Effector memory CD4-positive, alpha-beta T cell (primary cell): ENCODE data around the gene CRHR2.
"Not testable (repeated sequence)": the region's sequence is repeated elsewhere in the genome, so short reads cannot be mapped to it uniquely, and the experiment has no call there.

Source experiments
- DNase-seq, 3 donors: peaks; one replicate each; pipeline ENCODE4 v3.0.0-alpha.2; 2020
- H3K27ac ChIP-seq: 2 replicates; pipeline ENCODE4 v1.7.0; 2013; ENCODE audit warnings: mild to moderate bottlenecking, low read length, moderate library complexity; ENCODE audit not compliant: insufficient read depth, poor library complexity, severe bottlenecking
- H3K27me3 ChIP-seq: replicated peaks from 2 replicates; pipeline ENCODE4 v1.7.0; 2013; ENCODE audit warnings: mild to moderate bottlenecking, low read length; ENCODE audit not compliant: insufficient read depth, control insufficient read depth, poor library complexity, severe bottlenecking
- H3K36me3 ChIP-seq: 2 replicates; pipeline ENCODE4 v1.7.0; 2013; ENCODE audit warnings: mild to moderate bottlenecking, low read length, moderate library complexity; ENCODE audit not compliant: control insufficient read depth, insufficient read depth
- H3K4me1 ChIP-seq: 2 replicates; pipeline ENCODE4 v1.7.0; 2013; ENCODE audit warnings: low read length, mild to moderate bottlenecking; ENCODE audit not compliant: control insufficient read depth, insufficient read depth, poor library complexity, severe bottlenecking
- H3K4me3 ChIP-seq: 2 replicates; pipeline ENCODE4 v1.7.0; 2013; ENCODE audit warnings: low read length, low read depth, mild to moderate bottlenecking; ENCODE audit not compliant: insufficient read depth, poor library complexity, severe bottlenecking
- H3K9me3 ChIP-seq: 2 replicates; pipeline ENCODE4 v1.7.0; 2013; ENCODE audit warnings: mild to moderate bottlenecking, low read length, moderate library complexity; ENCODE audit not compliant: control insufficient read depth

The CRHR2 gene

DNA sequence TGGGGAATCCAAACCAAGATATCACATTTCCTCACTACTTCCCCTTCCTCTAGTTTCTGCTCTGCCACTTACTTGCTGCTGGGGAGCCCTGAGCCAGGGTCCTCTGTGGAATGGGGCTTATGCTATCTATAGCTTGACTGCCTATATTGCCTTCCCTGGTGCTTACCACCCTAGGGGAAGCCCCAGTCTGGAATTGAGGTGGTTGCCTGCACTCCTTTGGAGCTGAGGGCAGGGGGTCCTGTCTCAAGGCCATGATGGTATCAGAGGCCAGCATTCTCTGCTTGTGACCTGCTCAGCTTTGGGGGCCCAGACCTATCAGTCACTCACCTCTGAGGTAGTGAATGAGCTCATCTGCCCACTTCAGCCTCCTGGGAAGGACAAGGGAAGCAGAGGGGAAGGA, 40.4 kb upstream of the CRHR2 start:
- no peak for DNase-seq
- no peak overlapping the region for H3K27ac ChIP-seq
- no peaks in the 10 kb centered on the region for H3K9me3 ChIP-seq
- no peak overlapping the region for H3K4me3 ChIP-seq
- peaks cover 17% of the 10 kb centered on the region for H3K4me1 ChIP-seq
- H3K36me3 ChIP-seq = peaks cover 5% of the 10 kb centered on the region
- H3K27me3 ChIP-seq = no peaks in the 10 kb centered on the region

DNA sequence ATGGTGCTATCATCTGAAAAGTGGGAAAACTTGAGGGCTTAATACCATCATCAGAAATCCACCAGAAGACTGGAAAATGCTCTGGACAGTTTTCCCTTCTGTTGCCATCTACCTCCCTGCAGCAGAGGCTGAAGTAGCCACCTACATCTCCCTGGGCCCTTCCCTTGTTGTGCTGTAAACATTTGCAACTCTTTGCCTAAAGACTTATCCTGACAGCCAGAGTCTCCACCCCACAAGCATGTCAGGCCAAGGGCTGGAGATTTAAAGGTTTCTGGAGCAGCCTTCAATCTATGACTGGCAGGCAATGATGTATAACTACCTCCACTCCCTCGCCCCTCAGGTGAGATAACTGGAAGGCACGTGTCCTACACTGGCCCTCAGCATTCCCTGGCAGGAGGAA, 39.9 kb upstream of the CRHR2 start:
- Histone ChIP-seq H3K9me3 (no peaks in the 10 kb centered on the region), H3K4me1 (peaks cover 13% of the 10 kb centered on the region), H3K27ac (no peak overlapping the region), H3K4me3 (no peak overlapping the region), H3K36me3 (peaks cover 7% of the 10 kb centered on the region), H3K27me3 (no peaks in the 10 kb centered on the region)
- no peak for DNase-seq

DNA sequence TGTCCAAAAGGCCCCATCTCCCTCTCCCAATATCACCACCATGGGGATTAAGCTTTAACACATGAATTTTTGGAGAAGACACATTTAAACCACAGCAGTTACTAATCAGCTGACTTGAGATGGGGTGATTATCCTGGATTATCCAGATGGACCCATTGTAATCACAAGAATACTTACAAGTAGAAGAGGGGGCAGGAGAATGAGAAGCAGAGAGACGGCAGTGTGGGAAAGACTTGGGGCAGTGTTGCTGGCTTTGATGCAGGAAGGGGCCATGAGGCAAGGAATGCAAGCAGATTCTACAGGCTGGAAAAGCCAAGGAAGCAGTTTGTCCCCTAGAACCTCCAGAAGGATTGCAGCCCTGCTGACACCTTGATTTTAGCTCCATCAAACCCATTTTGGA, 39.0 kb upstream of the CRHR2 start:
- H3K36me3 ChIP-seq = peaks cover 8% of the 10 kb centered on the region
- H3K27ac ChIP-seq = no peak overlapping the region
- no peak for DNase-seq
- no peaks in the 10 kb centered on the region for H3K9me3 ChIP-seq
- no peak overlapping the region for H3K4me3 ChIP-seq
- H3K27me3 ChIP-seq = no peaks in the 10 kb centered on the region
- peaks cover 5% of the 10 kb centered on the region for H3K4me1 ChIP-seq

DNA sequence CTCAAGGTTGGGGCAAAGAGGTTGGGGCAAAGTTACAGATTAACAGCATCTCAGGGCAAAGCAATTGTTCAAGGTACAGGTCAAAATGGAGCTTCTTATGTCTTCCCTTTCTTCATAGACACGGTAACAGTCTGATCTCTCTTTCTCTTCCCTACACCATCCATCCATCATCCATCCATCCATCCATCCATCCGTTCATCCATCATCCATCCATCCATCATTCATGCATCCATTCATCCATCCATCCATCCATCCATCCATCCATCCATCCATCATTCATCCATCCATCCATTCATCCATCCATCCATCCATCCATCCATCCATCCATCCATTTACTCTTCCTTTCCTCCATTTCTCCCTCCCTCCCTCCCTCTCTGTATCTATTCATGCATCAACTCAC, 37.2 kb upstream of the CRHR2 start:
- not testable (repeated sequence) for H3K4me3 ChIP-seq, H3K27me3 ChIP-seq, H3K4me1 ChIP-seq, H3K9me3 ChIP-seq, DNase-seq, H3K27ac ChIP-seq, H3K36me3 ChIP-seq

DNA sequence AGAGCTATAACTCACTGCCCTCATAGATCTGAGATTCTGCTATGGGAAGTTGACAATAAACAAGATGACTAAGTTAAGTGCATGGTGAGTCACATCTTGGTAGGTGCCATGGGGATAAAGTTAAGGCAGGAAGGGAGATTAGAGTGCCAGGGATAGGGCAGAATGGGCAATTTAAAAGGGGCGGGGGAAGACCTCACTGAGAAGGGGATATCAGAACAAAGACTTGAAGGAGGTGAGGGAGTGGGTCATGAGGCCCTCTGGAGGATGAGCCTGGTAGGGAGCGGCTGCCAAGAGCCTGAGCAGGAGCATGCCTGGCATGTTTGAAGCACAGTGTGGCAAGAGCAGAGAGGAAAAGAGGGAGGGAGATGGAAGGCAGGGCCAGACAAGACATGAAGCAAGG, 34.9 kb upstream of the CRHR2 start:
- Histone ChIP-seq H3K4me3 (no peak overlapping the region), H3K27me3 (no peaks in the 10 kb centered on the region), H3K36me3 (peaks cover 8% of the 10 kb centered on the region), H3K9me3 (no peaks in the 10 kb centered on the region), H3K27ac (no peak overlapping the region), H3K4me1 (no peaks in the 10 kb centered on the region)
- DNase-seq = no peak

DNA sequence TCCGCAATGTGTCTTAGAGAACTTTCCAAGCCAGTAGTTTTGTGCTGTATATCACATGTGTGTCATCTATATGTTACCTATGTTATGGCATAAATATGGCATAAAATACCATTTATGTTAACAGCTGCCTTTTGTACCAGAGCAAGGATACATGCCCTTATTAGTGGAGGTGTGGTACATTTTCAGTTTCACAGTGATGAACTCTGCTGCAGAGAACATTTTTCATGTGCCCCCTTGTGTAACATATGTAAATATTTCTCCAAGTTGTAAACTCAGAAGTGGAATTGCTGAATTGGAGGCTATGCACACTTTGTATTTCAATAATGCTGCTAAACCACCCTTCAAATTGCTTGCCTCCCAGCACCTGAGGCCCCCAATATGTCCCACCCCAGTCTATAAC, 31.9 kb upstream of the CRHR2 start:
- H3K4me3 ChIP-seq = no peak overlapping the region
- H3K27me3 ChIP-seq = no peaks in the 10 kb centered on the region
- no peak for DNase-seq
- H3K9me3 ChIP-seq = no peaks in the 10 kb centered on the region
- H3K4me1 ChIP-seq = no peaks in the 10 kb centered on the region
- no peak overlapping the region for H3K27ac ChIP-seq
- H3K36me3 ChIP-seq = peaks cover 2% of the 10 kb centered on the region

DNA sequence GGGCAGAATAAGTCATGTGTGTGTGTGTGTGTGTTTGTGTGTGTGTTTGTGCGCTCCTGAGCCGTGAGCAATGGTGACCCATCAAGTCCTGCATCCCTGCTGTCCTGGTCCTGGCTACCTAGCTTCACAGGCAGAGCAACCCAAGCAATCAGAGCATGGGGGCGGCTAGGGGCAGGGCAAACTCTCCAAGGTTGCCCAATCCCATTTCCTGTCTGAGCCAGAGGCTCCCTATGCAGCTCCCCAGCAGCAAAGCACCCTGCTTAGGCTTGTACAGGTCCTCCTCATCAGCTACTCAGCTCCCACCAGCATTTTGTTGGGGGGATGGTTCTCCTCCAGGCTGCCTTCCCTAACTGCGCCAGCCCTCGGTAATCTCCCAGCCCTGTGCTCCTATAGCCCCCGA, 31.1 kb upstream of the CRHR2 start:
- H3K4me1 ChIP-seq = no peaks in the 10 kb centered on the region
- DNase-seq = no peak
- no peaks in the 10 kb centered on the region for H3K27me3 ChIP-seq

DNA sequence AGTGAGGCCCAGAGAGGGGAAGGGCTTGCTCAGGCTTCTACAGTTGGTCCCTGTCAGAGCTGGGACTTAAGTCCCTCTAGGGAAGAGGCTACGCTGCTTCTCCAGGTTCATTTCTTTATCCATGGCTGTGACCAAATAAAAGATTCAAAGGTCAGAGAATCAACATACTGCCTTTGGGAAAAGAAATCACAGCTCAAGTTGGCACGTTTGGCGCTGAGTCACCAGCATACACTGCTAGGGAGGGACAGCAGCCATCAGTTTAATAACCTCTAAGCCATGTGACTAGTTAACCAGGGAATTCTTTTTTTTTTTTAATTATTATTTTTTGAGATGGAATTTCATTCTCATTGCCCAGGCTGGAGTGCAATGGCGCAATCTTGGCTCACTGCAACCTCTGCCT, 28.4 kb upstream of the CRHR2 start:
- no peaks in the 10 kb centered on the region for H3K9me3 ChIP-seq
- H3K36me3 ChIP-seq = no peaks in the 10 kb centered on the region
- H3K27me3 ChIP-seq = no peaks in the 10 kb centered on the region
- DNase-seq = no peak
- H3K4me1 ChIP-seq = no peaks in the 10 kb centered on the region
- no peak overlapping the region for H3K4me3 ChIP-seq
- H3K27ac ChIP-seq = no peak overlapping the region

More for the DNA sequence above, 31.1 kb upstream of the CRHR2 start:
- Histone ChIP-seq H3K9me3 (no peaks in the 10 kb centered on the region), H3K36me3 (peaks cover 2% of the 10 kb centered on the region), H3K4me3 (no peak overlapping the region), H3K27ac (no peak overlapping the region)

DNA sequence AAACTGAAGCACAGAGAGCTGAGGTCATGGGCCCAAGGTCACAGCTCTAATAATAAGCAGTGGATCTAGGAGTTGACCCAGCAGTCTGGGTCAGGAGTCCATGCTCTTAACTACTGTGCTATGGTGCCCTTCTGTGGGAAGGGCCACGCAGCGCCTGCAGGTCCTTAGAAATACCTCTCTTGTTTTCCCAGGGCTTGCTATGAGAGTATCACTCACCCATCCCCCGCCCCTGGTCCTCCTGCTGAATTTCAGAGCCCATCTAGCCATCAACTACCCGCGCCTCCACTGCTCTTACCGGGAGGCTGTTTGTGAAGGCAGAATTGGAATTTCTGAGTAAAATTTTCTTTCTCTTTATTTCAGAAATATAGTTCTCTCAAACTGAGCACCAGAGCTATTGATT, 27.3 kb upstream of the CRHR2 start:
- H3K4me3 ChIP-seq = no peak overlapping the region
- no peaks in the 10 kb centered on the region for H3K27me3 ChIP-seq
- H3K9me3 ChIP-seq = no peaks in the 10 kb centered on the region
- no peaks in the 10 kb centered on the region for H3K4me1 ChIP-seq
- DNase-seq = no peak
- no peak overlapping the region for H3K27ac ChIP-seq
- H3K36me3 ChIP-seq = no peaks in the 10 kb centered on the region

DNA sequence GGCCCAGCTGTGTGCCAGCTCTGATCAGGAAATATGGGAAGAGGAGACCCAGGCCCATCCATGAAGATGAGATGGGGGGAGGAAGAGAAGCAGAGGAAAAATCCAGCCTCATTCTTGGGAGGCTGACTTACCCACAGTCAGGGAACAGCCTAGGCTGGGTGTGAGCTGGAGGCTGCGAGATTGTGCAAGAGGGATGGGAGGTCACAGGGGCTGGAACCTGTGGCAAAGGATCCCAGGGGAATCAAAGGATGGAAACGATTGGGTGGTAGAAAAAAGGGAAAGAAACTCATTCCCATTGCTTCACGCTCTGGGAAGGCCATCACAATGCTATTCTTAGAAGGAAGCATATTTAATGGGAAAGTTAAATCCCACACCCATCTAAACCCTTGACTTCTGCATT, 26.7 kb upstream of the CRHR2 start:
- Histone ChIP-seq H3K27ac (no peak overlapping the region), H3K27me3 (no peaks in the 10 kb centered on the region)
- no peak for DNase-seq

DNA sequence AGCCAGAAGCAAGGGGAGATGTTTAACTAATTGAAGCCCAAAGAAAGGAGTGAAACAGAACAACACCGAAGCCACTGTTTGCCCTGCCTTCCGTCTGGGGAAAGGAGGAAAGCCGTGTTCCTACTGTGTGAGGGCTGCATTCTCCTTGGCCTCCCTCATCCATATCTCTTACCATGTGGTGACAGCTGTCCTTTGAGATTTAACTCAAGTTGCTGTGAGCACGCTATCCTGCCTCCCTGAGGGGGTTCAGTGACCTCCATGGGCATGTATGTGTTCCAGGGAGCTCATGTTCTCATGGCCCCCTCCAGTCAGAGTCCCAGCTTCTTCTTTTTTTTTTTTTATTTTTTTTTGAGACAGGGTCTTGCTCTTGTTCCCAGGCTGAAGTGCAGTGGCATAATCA, 26.2 kb upstream of the CRHR2 start:
- H3K36me3 ChIP-seq = no peaks in the 10 kb centered on the region
- H3K9me3 ChIP-seq = no peaks in the 10 kb centered on the region
- H3K4me1 ChIP-seq = no peaks in the 10 kb centered on the region
- no peak overlapping the region for H3K27ac ChIP-seq
- no peak overlapping the region for H3K4me3 ChIP-seq
- no peak for DNase-seq
- no peaks in the 10 kb centered on the region for H3K27me3 ChIP-seq

More for the DNA sequence above, 26.7 kb upstream of the CRHR2 start:
- H3K4me3 ChIP-seq = no peak overlapping the region
- no peaks in the 10 kb centered on the region for H3K9me3 ChIP-seq
- H3K36me3 ChIP-seq = no peaks in the 10 kb centered on the region
- no peaks in the 10 kb centered on the region for H3K4me1 ChIP-seq
